ENCODE data around the gene PHF20. TPM values are rescaled to one million over a fixed set of nuclear protein-coding genes. Genes with fewer than 3 reads are reported as not detected.

PHF20 gene
- total and polyA plus RNA-seq, 2 of the 8 experiments (the other 6 are each of a cell fraction or from before 2014, with no cell fraction given) = 25.6 to 70.1 TPM

DNA sequence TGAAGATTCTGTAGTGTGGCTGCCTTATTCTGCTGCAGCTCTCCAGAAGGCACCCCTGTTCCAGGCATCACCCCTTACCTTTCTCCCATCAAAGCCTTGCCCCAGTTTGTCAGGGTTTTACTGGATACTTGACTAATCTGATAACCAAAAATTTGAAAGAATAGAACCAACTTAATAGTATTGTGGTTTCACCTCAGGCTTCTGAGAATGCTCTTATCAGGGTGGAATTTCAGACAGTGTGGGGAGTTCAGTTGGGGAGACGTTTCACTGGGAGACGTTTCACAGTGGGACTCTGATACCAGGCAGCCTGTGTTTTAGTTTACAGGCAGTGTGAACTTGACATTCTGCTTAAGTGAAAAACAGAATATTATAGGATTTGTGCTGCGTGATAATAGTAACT is 132.0 kb downstream of the PHF20 start:
- peaks cover 0 to 4% of the 10 kb centered on the region in 2 experiments for H4K20me1 ChIP-seq (replicated peaks in 1 of 2; ENCODE audit: control insufficient read depth in 1 of 2, insufficient read depth in 2 of 2, low read length in 2 of 2)
- TF ChIP-seq SRF (IDR thresholded peaks at IDR 0.05; ENCODE audit: low read depth, low read length) (no peak), TAF1 (IDR thresholded peaks at IDR 0.05; ENCODE audit: low read depth, low read length) (no peak), SAP30 (IDR thresholded peaks at IDR 0.05; ENCODE audit: insufficient read depth, insufficient replicate concordance, low read length) (no peak), SIN3A (conservative IDR thresholded peaks at IDR 0.05 in 1 of 2, IDR thresholded peaks at IDR 0.05 in 1 of 2; ENCODE audit: low read depth in 1 of 2, low read length in 2 of 2) (no peak), EGR1 (IDR thresholded peaks at IDR 0.05; ENCODE audit: borderline replicate concordance, low read depth, low read length) (no peak), JUND (IDR thresholded peaks at IDR 0.05; ENCODE audit: low read length) (no peak), POLR2AphosphoS5 (IDR thresholded peaks at IDR 0.05; ENCODE audit: low read depth, low read length) (no peak), SUZ12 (IDR thresholded peaks at IDR 0.05; ENCODE audit: low read length) (no peak), KDM5A (IDR thresholded peaks at IDR 0.05; ENCODE audit: low read length) (no peak), CEBPB (IDR thresholded peaks at IDR 0.05; ENCODE audit: low read depth, low read length) (no peak), MAFK (IDR thresholded peaks at IDR 0.05; ENCODE audit: low read depth, low read length) (no peak), PHF8 (conservative IDR thresholded peaks at IDR 0.05; ENCODE audit: low read depth, low read length) (no peak)
- TF ChIP-seq, protein P1, sequence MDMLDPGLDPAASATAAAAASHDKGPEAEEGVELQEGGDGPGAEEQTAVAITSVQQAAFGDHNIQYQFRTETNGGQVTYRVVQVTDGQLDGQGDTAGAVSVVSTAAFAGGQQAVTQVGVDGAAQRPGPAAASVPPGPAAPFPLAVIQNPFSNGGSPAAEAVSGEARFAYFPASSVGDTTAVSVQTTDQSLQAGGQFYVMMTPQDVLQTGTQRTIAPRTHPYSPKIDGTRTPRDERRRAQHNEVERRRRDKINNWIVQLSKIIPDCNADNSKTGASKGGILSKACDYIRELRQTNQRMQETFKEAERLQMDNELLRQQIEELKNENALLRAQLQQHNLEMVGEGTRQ (IDR thresholded peaks at IDR 0.05; ENCODE audit: low read length) = no peak
- TF ChIP-seq, protein P2, sequence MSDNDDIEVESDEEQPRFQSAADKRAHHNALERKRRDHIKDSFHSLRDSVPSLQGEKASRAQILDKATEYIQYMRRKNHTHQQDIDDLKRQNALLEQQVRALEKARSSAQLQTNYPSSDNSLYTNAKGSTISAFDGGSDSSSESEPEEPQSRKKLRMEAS (IDR thresholded peaks at IDR 0.05) = no peak

More for the DNA sequence above, 132.0 kb downstream of the PHF20 start:
- H3K27me3 ChIP-seq (replicated peaks in 1 of 4; ENCODE audit: control insufficient read depth in 3 of 4, extremely low read depth in 1 of 4, insufficient read depth in 3 of 4, low read length in 3 of 4) = no peaks in the 10 kb centered on the region
- H2BK20ac ChIP-seq (ENCODE audit: low read length) = no peak overlapping the region
- H3K9me3 ChIP-seq (ENCODE audit: insufficient read depth in 2 of 2, low read depth in 1 of 2, low read length in 1 of 2) = no peaks in the 10 kb centered on the region
- WGBS, 2 experiments (ENCODE audit: extremely low coverage in 1 of 2, insufficient coverage in 1 of 2, insufficient read length in 1 of 2, insufficient replicate concordance in 2 of 2, low coverage in 1 of 2, low lambda C conversion rate in 2 of 2, missing lambda C conversion rate in 1 of 2) = 87% methylated on average over 3 of the region's 3 CpGs; no CpG with 5 or more reads in 1 of the 2 experiments
- no peak overlapping the region for H3K4me3 ChIP-seq (ENCODE audit: extremely low read depth in 1 of 4, insufficient read depth in 2 of 4, low read depth in 3 of 4, low read length in 4 of 4)
- no peak overlapping the region for H3K9ac ChIP-seq (replicated peaks in 1 of 4; ENCODE audit: extremely low read depth in 1 of 4, low read depth in 3 of 4, low read length in 3 of 4)
- DNase-seq (ENCODE audit: low read depth in 1 of 2, low spot score in 2 of 2) = no peak
- CTCF ChIA-PET (ENCODE audit: partially characterized antibody) = no interaction called here
- no peak overlapping the region for H3K4ac ChIP-seq (replicated peaks; ENCODE audit: insufficient read length, low read depth, low read length)
- H3K56ac ChIP-seq (replicated peaks; ENCODE audit: insufficient read length, low read depth, low read length) = no peak overlapping the region
- no peak overlapping the region for H4K91ac ChIP-seq (replicated peaks; ENCODE audit: insufficient read length, low read length)
- no peak overlapping the region for H2AFZ ChIP-seq (ENCODE audit: low read length)
- no peak overlapping the region for H3K18ac ChIP-seq (ENCODE audit: extremely low read depth, low read length)
- H3K14ac ChIP-seq (ENCODE audit: insufficient read length) = no peak overlapping the region
- H3K36me3 ChIP-seq (ENCODE audit: control insufficient read depth in 2 of 4, insufficient read depth in 4 of 4, low read length in 3 of 4) = peaks cover 3 to 12% (median 6%) of the 10 kb centered on the region in 4 experiments; a peak in 5 of 8 replicates
- no peak overlapping the region for H3K23ac ChIP-seq (ENCODE audit: insufficient read length)
- H4K5ac ChIP-seq (ENCODE audit: insufficient read length, low read depth, low read length) = no peak overlapping the region
- H2AK5ac ChIP-seq (ENCODE audit: low read depth, low read length) = no peak overlapping the region
- POLR2A ChIA-PET (ENCODE audit: partially characterized antibody) = no interaction called here
- no peak overlapping the region for H2BK120ac ChIP-seq (replicated peaks; ENCODE audit: low read depth, low read length)
- H3K4me1 ChIP-seq (replicated peaks in 1 of 4; ENCODE audit: control insufficient read depth in 3 of 4, insufficient read depth in 4 of 4, low read length in 3 of 4) = peaks cover 0 to 14% (median 6%) of the 10 kb centered on the region in 4 experiments; a peak in 3 of 7 replicates
- H4K8ac ChIP-seq (ENCODE audit: extremely low read depth, insufficient read depth, low read length) = no peak overlapping the region
- FAIRE-seq = no peak
- H2BK5ac ChIP-seq (ENCODE audit: low read depth, low read length) = no peak overlapping the region
- no peak overlapping the region for H2BK15ac ChIP-seq (ENCODE audit: low read length)
- H3K4me2 ChIP-seq (ENCODE audit: insufficient read depth in 1 of 2, low read depth in 2 of 2, low read length in 2 of 2) = no peak overlapping the region
- H3K79me1 ChIP-seq (ENCODE audit: low read depth, low read length) = peaks cover 4% of the 10 kb centered on the region; the same call in 1 of the 2 replicates
- H2BK12ac ChIP-seq (ENCODE audit: low read depth, low read length) = no peak overlapping the region
- no peaks in the 10 kb centered on the region for H3K23me2 ChIP-seq (ENCODE audit: low read depth, low read length)
- H3K79me2 ChIP-seq (ENCODE audit: control insufficient read depth in 1 of 2, insufficient read depth in 2 of 2, low read length in 2 of 2) = no peaks in the 10 kb centered on the region; a peak in 1 of 4 replicates
- H3K27ac ChIP-seq (ENCODE audit: low read depth, low read length) = no peak overlapping the region
